H1 (cell line): Measurements from ENCODE around the gene PPBP. TPM values are rescaled to one million over a fixed set of nuclear protein-coding genes. Genes with fewer than 3 reads are reported as not detected.

Experiments
- CTCF ChIA-PET: fragments of 300-600 bp; sonication (Branson Sonifier 250); formaldehyde crosslinking; loops from one replicate; lab custom pipeline; 2021; ENCODE audit not compliant: partially characterized antibody; lab: Charles Lee
- POLR2A ChIA-PET: fragments of 300-600 bp; sonication (Branson Sonifier 250); formaldehyde crosslinking; loops from one replicate; lab custom pipeline; 2021; ENCODE audit warnings: inconsistent platforms; ENCODE audit not compliant: partially characterized antibody; lab: Charles Lee
- DNase-seq, 2 experiments: peaks; one replicate each; pipeline versions ENCODE4 v3.0.0 to v3.0.0-alpha.2; 2010 to 2022; ENCODE audit warnings: low spot score in 2 of 2, low read depth in 1 of 2, mixed read lengths in 1 of 2
- FAIRE-seq: peaks from 2 replicates; lab custom pipeline; 2011; peaks lifted over from hg19 to GRCh38; lab: Jason Lieb, UNC
- H2AFZ ChIP-seq: 2 replicates; pipeline ENCODE4 v1.8.1; 2012; ENCODE audit warnings: low read length, inconsistent platforms
- H2AK5ac ChIP-seq: 2 replicates; pipeline ENCODE4 v1.6.1; 2013; ENCODE audit warnings: low read depth, low read length
- H2BK120ac ChIP-seq: replicated peaks from 2 replicates; pipeline ENCODE3; 2013; ENCODE audit warnings: low read depth, low read length, inconsistent platforms
- H2BK12ac ChIP-seq: 2 replicates; pipeline ENCODE4 v1.6.1; 2013; ENCODE audit warnings: low read depth, low read length
- H2BK15ac ChIP-seq: 2 replicates; pipeline ENCODE4 v1.6.1; 2013; ENCODE audit warnings: low read length
- H2BK20ac ChIP-seq: 2 replicates; pipeline ENCODE4 v1.6.1; 2013; ENCODE audit warnings: low read length
- H2BK5ac ChIP-seq: 2 replicates; pipeline ENCODE4 v1.6.1; 2013; ENCODE audit warnings: low read depth, low read length
- H3K14ac ChIP-seq: 2 replicates; pipeline ENCODE4 v1.6.1; 2013; ENCODE audit warnings: inconsistent platforms; ENCODE audit not compliant: insufficient read length
- H3K18ac ChIP-seq: 2 replicates; pipeline ENCODE4 v1.6.1; 2013; ENCODE audit warnings: low read length; ENCODE audit errors: extremely low read depth
- H3K23ac ChIP-seq: 2 replicates; pipeline ENCODE4 v1.6.1; 2013; ENCODE audit warnings: inconsistent platforms; ENCODE audit not compliant: insufficient read length
- H3K23me2 ChIP-seq: 2 replicates; pipeline ENCODE4 v1.6.1; 2013; ENCODE audit warnings: low read depth, low read length
- H3K27ac ChIP-seq: 2 replicates; pipeline ENCODE4 v1.6.1; 2011; ENCODE audit warnings: low read depth, low read length, inconsistent platforms
- H3K27me3 ChIP-seq, 4 experiments: replicated peaks in 1 of 4; 1 replicate in 1 of 4; 2 replicates in 3 of 4; pipeline versions ENCODE4 v1.6.1 to v1.8.1; 2011 to 2013; ENCODE audit warnings: low read length in 3 of 4, mild to moderate bottlenecking in 3 of 4, inconsistent platforms in 2 of 4, mixed read lengths in 2 of 4, moderate library complexity in 1 of 4; ENCODE audit not compliant: control insufficient read depth in 3 of 4, insufficient read depth in 3 of 4; ENCODE audit errors: extremely low read depth in 1 of 4
- H3K36me3 ChIP-seq, 4 experiments: 2 replicates each; pipeline versions ENCODE4 v1.6.1 to v1.8.1; 2011 to 2013; ENCODE audit warnings: mild to moderate bottlenecking in 4 of 4, low read length in 3 of 4, moderate library complexity in 2 of 4, control low read depth in 1 of 4, inconsistent platforms in 1 of 4; ENCODE audit not compliant: insufficient read depth in 4 of 4, control insufficient read depth in 2 of 4
- H3K4ac ChIP-seq: replicated peaks from 2 replicates; pipeline ENCODE3; 2013; ENCODE audit warnings: low read length, low read depth, mixed read lengths, inconsistent platforms; ENCODE audit not compliant: insufficient read length
- H3K4me1 ChIP-seq, 4 experiments: replicated peaks in 1 of 4; 1 replicate in 1 of 4; 2 replicates in 3 of 4; pipeline versions ENCODE4 v1.6.1 to v1.8.1; 2011 to 2013; ENCODE audit warnings: low read length in 3 of 4, inconsistent platforms in 2 of 4, mixed read lengths in 1 of 4; ENCODE audit not compliant: insufficient read depth in 4 of 4, control insufficient read depth in 3 of 4
- H3K4me2 ChIP-seq, 2 experiments: 2 replicates each; pipeline versions ENCODE4 v1.6.1 to v1.8.1; 2011 to 2013; ENCODE audit warnings: low read depth in 2 of 2, low read length in 2 of 2, control low read depth in 1 of 2, inconsistent platforms in 1 of 2, mild to moderate bottlenecking in 1 of 2; ENCODE audit not compliant: insufficient read depth in 1 of 2
- H3K4me3 ChIP-seq, 4 experiments: fragments of 200-600, 300-600 bp in 1 of 4; sonication (generic), shearing (Covaris generic), sonication (Bioruptor Twin) in 1 of 4; 2 replicates each; pipeline versions ENCODE4 v1.5.1 to v1.8.1; 2011 to 2016; ENCODE audit warnings: low read length in 4 of 4, low read depth in 3 of 4, control low read depth in 2 of 4, inconsistent platforms in 2 of 4, mild to moderate bottlenecking in 2 of 4, mixed read lengths in 1 of 4, moderate library complexity in 1 of 4; ENCODE audit not compliant: insufficient read depth in 2 of 4; ENCODE audit errors: extremely low read depth in 1 of 4
- H3K56ac ChIP-seq: replicated peaks from 2 replicates; pipeline ENCODE3; 2013; ENCODE audit warnings: low read depth, mild to moderate bottlenecking, mixed read lengths, low read length, inconsistent platforms; ENCODE audit not compliant: insufficient read length
- H3K79me1 ChIP-seq: 2 replicates; pipeline ENCODE4 v1.6.1; 2013; ENCODE audit warnings: low read depth, low read length, control low read depth
- H3K79me2 ChIP-seq, 2 experiments: 2 replicates each; pipeline versions ENCODE4 v1.6.1 to v1.8.1; 2012 to 2013; ENCODE audit warnings: low read length in 2 of 2, mild to moderate bottlenecking in 2 of 2, inconsistent platforms in 1 of 2; ENCODE audit not compliant: insufficient read depth in 2 of 2, control insufficient read depth in 1 of 2
- H3K9ac ChIP-seq, 4 experiments: replicated peaks in 1 of 4; 1 replicate in 1 of 4; 2 replicates in 3 of 4; pipeline versions ENCODE4 v1.6.1 to v1.8.1; 2011 to 2013; ENCODE audit warnings: low read depth in 3 of 4, low read length in 3 of 4, control low read depth in 2 of 4, mild to moderate bottlenecking in 2 of 4, moderate library complexity in 2 of 4, inconsistent platforms in 1 of 4; ENCODE audit errors: extremely low read depth in 1 of 4
- H3K9me3 ChIP-seq, 2 experiments: 2 replicates each; pipeline versions ENCODE4 v1.6.1 to v1.8.1; 2012 to 2013; ENCODE audit warnings: mild to moderate bottlenecking in 2 of 2, moderate library complexity in 2 of 2, control low read depth in 1 of 2, inconsistent platforms in 1 of 2, low read depth in 1 of 2, low read length in 1 of 2, mixed read lengths in 1 of 2; ENCODE audit not compliant: insufficient read depth in 2 of 2
- H4K20me1 ChIP-seq, 2 experiments: replicated peaks in 1 of 2; 2 replicates each; pipeline versions ENCODE3 to v1.8.1; 2011 to 2013; ENCODE audit warnings: inconsistent platforms in 2 of 2, low read length in 2 of 2, mild to moderate bottlenecking in 1 of 2; ENCODE audit not compliant: insufficient read depth in 2 of 2, control insufficient read depth in 1 of 2
- H4K5ac ChIP-seq: 2 replicates; pipeline ENCODE4 v1.6.1; 2013; ENCODE audit warnings: low read length, low read depth, mixed read lengths, inconsistent platforms; ENCODE audit not compliant: insufficient read length
- H4K8ac ChIP-seq: 2 replicates; pipeline ENCODE4 v1.8.0; 2013; ENCODE audit warnings: mild to moderate bottlenecking, moderate library complexity, low read length, inconsistent platforms; ENCODE audit not compliant: insufficient read depth; ENCODE audit errors: extremely low read depth
- H4K91ac ChIP-seq: replicated peaks from 2 replicates; pipeline ENCODE3; 2013; ENCODE audit warnings: low read length, mixed read lengths, inconsistent platforms; ENCODE audit not compliant: insufficient read length
- BCL11A ChIP-seq, 2 experiments: IDR thresholded peaks; one replicate each; pipeline ENCODE4 v1.6.1; 2011; ENCODE audit warnings: low read depth in 2 of 2, low read length in 2 of 2, mild to moderate bottlenecking in 2 of 2
- POU5F1 ChIP-seq: IDR thresholded peaks from 2 replicates; pipeline ENCODE4 v1.6.1; 2011; ENCODE audit warnings: low read depth, mild to moderate bottlenecking, low read length, moderate library complexity
- RAD21 ChIP-seq, 2 experiments: IDR thresholded peaks in 1 of 2; conservative IDR thresholded peaks in 1 of 2; 2 replicates each; pipeline ENCODE4 v1.6.1; 2011; ENCODE audit warnings: low read depth in 2 of 2, low read length in 2 of 2, improper control_type of control experiment in 1 of 2, inconsistent platforms in 1 of 2, mild to moderate bottlenecking in 1 of 2, moderate library complexity in 1 of 2
- YY1 ChIP-seq: IDR thresholded peaks from 2 replicates; pipeline ENCODE4 v1.6.1; 2011; ENCODE audit warnings: low read depth, mild to moderate bottlenecking, low read length
- WGBS, 2 experiments: shearing (Covaris generic) in 1 of 2; methylation state at CpG; one replicate each; pipeline versions ENCODE4 v1.1.6 to v1.1.7; 2013 to 2015; ENCODE audit warnings: low lambda C conversion rate in 2 of 2, mixed read lengths in 2 of 2, inconsistent platforms in 1 of 2, low coverage in 1 of 2, missing lambda C conversion rate in 1 of 2; ENCODE audit not compliant: insufficient replicate concordance in 2 of 2, insufficient coverage in 1 of 2, insufficient read length in 1 of 2; ENCODE audit errors: extremely low coverage in 1 of 2, missing lambda C conversion rate in 1 of 2; 5-methylcytosine and 5-hydroxymethylcytosine counted together
- polyA plus RNA-seq, 7 experiments: library from polyadenylated mRNA; depleted of rRNA in 3 of 7; stranded (reverse) in 5 of 7; unstranded in 2 of 7; fragments of >200 nt in 5 of 7; fragments of 200-250 nt in 2 of 7; gene quantifications; 1 replicate in 5 of 7; 2 replicates in 1 of 7; 4 replicates in 1 of 7; pipeline versions ENCODE4 v1.2.1 to v1.2.3, GENCODE V29; 2011 to 2013; ENCODE audit warnings: missing spikeins in 2 of 7, mixed read lengths in 2 of 7
- total RNA-seq: library from RNA; stranded (reverse); fragmentation: NEBNext Ultra II Directional; extraction: Animal tissue kit (Norgen Biotek cat#: 25700); gene quantifications from 2 replicates; pipeline ENCODE4 v1.2.1, GENCODE V29; 2021
- TF ChIP-seq, protein P1 (sequence below): IDR thresholded peaks from 2 replicates; pipeline ENCODE4 v1.6.1; 2012; ENCODE audit warnings: inconsistent platforms
- TF ChIP-seq, protein P2 (sequence below), 3 experiments: IDR thresholded peaks; 1 replicate in 2 of 3; 2 replicates in 1 of 3; pipeline versions ENCODE4 v1.5.1 to v1.6.1; 2011; ENCODE audit warnings: low read length in 3 of 3, mild to moderate bottlenecking in 3 of 3, inconsistent platforms in 2 of 3, low read depth in 1 of 3, moderate library complexity in 1 of 3; ENCODE audit not compliant: insufficient read depth in 1 of 3; ENCODE audit errors: control extremely low read depth in 1 of 3
- TF ChIP-seq, protein P3 (sequence below): IDR thresholded peaks from 2 replicates; pipeline ENCODE4 v1.6.1; 2012; ENCODE audit warnings: inconsistent platforms

Gene PPBP
- total and polyA plus RNA-seq, 2 of the 8 experiments (the other 6 are each of a cell fraction or from before 2014, with no cell fraction given): 0.18 to 0.43 TPM

GRCh38 chr4:73964862-73965611 lies 23.0 kb downstream of the PPBP start:
- Histone ChIP-seq H4K5ac (no peak overlapping the region), H2BK12ac (peak overlapping the region; percentile 82; the same call in 1 of the 2 replicates), H3K4ac (no peak overlapping the region), H2BK5ac (peak overlapping the region; percentile 27; the same call in 1 of the 2 replicates), H3K4me3 (no peak overlapping the region), H3K18ac (0 out of 2 replicates have a peak overlapping the region, but pooled peaks have one; percentile 26), H3K27me3 (no peaks in the 10 kb centered on the region; a peak in 1 of 7 replicates), H2BK15ac (peak overlapping the region; percentile 100), H3K79me1 (no peaks in the 10 kb centered on the region), H2BK20ac (peak overlapping the region; percentile 56), H3K23ac (no peak overlapping the region), H3K23me2 (no peaks in the 10 kb centered on the region), H3K14ac (no peak overlapping the region), H4K20me1 (no peaks in the 10 kb centered on the region), H2BK120ac (peak overlapping the region; percentile 82), H2AFZ (peak overlapping the region; percentile 86), H4K8ac (no peak overlapping the region; the same call in 1 of the 2 replicates), H4K91ac (peak overlapping the region; percentile 72), H3K4me1 (0 out of 7 replicates have a peak, but pooled peaks cover 0 to 1% (median 0%) of the 10 kb centered on the region in 4 experiments), H3K79me2 (no peaks in the 10 kb centered on the region), H2AK5ac (no peak overlapping the region), H3K27ac (no peak overlapping the region), H3K56ac (no peak overlapping the region), H3K4me2 (no peak overlapping the region), H3K9me3 (peaks cover 14 to 15% of the 10 kb centered on the region in 2 experiments), H3K36me3 (no peaks in the 10 kb centered on the region; a peak in 1 of 8 replicates), H3K9ac (no peak overlapping the region)
- FAIRE-seq (peak; percentile 57), DNase-seq (peak in 1 of 2 experiments; percentile 79)
- 65% methylated on average over 7 of the region's 7 CpGs; no CpG with 5 or more reads in 1 of the 2 experiments for WGBS, 2 experiments
- ChIA-PET CTCF (interaction anchor here (0.6 to 3.0 kb wide), 38 partner anchors 8 to 748 kb away, joined by 3 to 37 read pairs (median 4); partner anchors contain the start of genes CXCL1, CXCL3, CXCL5 and CXCL6), POLR2A (no interaction called here)
- TF ChIP-seq, protein P1, sequence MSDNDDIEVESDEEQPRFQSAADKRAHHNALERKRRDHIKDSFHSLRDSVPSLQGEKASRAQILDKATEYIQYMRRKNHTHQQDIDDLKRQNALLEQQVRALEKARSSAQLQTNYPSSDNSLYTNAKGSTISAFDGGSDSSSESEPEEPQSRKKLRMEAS: peak; percentile 92
- TF ChIP-seq, protein P2, sequence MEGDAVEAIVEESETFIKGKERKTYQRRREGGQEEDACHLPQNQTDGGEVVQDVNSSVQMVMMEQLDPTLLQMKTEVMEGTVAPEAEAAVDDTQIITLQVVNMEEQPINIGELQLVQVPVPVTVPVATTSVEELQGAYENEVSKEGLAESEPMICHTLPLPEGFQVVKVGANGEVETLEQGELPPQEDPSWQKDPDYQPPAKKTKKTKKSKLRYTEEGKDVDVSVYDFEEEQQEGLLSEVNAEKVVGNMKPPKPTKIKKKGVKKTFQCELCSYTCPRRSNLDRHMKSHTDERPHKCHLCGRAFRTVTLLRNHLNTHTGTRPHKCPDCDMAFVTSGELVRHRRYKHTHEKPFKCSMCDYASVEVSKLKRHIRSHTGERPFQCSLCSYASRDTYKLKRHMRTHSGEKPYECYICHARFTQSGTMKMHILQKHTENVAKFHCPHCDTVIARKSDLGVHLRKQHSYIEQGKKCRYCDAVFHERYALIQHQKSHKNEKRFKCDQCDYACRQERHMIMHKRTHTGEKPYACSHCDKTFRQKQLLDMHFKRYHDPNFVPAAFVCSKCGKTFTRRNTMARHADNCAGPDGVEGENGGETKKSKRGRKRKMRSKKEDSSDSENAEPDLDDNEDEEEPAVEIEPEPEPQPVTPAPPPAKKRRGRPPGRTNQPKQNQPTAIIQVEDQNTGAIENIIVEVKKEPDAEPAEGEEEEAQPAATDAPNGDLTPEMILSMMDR (IDR thresholded peaks at IDR 0.05; ENCODE audit: control extremely low read depth in 1 of 3, insufficient read depth in 1 of 3, low read depth in 1 of 3, low read length in 3 of 3): peak; percentile 70 to 92 (median 92)
- TF ChIP-seq, protein P3, sequence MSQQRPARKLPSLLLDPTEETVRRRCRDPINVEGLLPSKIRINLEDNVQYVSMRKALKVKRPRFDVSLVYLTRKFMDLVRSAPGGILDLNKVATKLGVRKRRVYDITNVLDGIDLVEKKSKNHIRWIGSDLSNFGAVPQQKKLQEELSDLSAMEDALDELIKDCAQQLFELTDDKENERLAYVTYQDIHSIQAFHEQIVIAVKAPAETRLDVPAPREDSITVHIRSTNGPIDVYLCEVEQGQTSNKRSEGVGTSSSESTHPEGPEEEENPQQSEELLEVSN: 0 out of 2 replicates have a peak, but pooled peaks have one; percentile 33
- TF ChIP-seq POU5F1 (no peak), BCL11A (IDR thresholded peaks at IDR 0.05; ENCODE audit: low read depth in 2 of 2, low read length in 2 of 2) (no peak), RAD21 (IDR thresholded peaks at IDR 0.05 in 1 of 2, conservative IDR thresholded peaks at IDR 0.05 in 1 of 2; ENCODE audit: low read depth in 2 of 2, low read length in 2 of 2) (peak; percentile 78 to 86), YY1 (0 out of 2 replicates have a peak, but pooled peaks have one; percentile 51)
